SU-DHL-6 (cell line): ENCODE data around the gene DPP4.

Experiments used
- CTCF ChIP-seq: fragments of 200-600 bp; sonication (generic); IDR thresholded peaks from one replicate; pipeline ENCODE4 v1.5.1; 2017; ENCODE audit warnings: antibody characterized with exemption, mild to moderate bottlenecking, low read length, moderate library complexity; ENCODE audit not compliant: insufficient read depth, poor library complexity, severe bottlenecking
- EZH2phosphoT487 ChIP-seq: fragments of 200-600 bp; sonication (generic), shearing (Covaris generic); conservative IDR thresholded peaks from 2 replicates; pipeline ENCODE4 v1.6.1; 2018; ENCODE audit warnings: mild to moderate bottlenecking, antibody characterized with exemption, low read length, moderate library complexity, mixed read lengths

GRCh38 chr2:161955211-161955610, 118.8 kb downstream of the DPP4 start:
- TF ChIP-seq CTCF (no peak), EZH2phosphoT487 (no peak)
